HG02840 (cell line): ENCODE results near the gene MGAT2.
"Not testable (repeated sequence)": the region's sequence is repeated elsewhere in the genome, so short reads cannot be mapped to it uniquely, and the experiment has no call there.

ENCODE experiments used
- ATAC-seq: cut with Tn5 transposase; IDR thresholded peaks from one replicate; pipeline ENCODE4 v1.9.1; 2021; ENCODE audit warnings: mild to moderate bottlenecking, moderate library complexity, moderate number of reproducible peaks; ENCODE audit not compliant: unreplicated experiment, low FRiP score

MGAT2 gene

GRCh38 chr14:49641697-49642129, 21.1 kb downstream of the MGAT2 start:
- ATAC-seq, result no peak

GRCh38 chr14:49642163-49642562, 21.6 kb downstream of the MGAT2 start:
- no peak for ATAC-seq

- ATAC-seq, result no peak
These were observed 32.9 kb downstream of the MGAT2 start for GRCh38 chr14:49653508-49653907.

- no peak for ATAC-seq
These were observed 33.9 kb downstream of the MGAT2 start for GRCh38 chr14:49654511-49654910.

DNA sequence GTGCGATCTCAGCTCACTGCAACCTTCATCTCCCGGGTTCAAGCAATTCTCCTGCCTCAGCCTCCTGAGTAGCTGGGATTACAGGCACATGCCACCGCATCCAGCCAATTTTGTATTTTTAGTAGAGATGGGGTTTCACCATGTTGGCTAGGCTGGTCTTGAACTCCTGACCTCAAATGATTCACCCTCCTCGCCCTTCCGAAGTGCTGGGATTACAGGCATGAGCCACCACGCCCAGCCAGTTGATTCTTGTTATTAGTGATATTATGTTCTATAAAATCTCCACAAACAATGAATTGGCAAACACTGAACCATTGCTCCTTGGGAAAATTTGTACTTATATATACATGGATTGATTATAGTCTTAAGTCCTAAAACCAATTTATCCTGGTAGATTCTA, 36.9 kb downstream of the MGAT2 start:
- ATAC-seq, result not testable (repeated sequence)

GRCh38 chr14:49659526-49660455, 39.2 kb downstream of the MGAT2 start:
- no peak for ATAC-seq

GRCh38 chr14:49670475-49670874, 49.9 kb downstream of the MGAT2 start:
- ATAC-seq, result no peak
